Frontal cortex (tissue), 4 donors: ENCODE data around the gene EPOP. TPM values are rescaled to one million over a fixed set of nuclear protein-coding genes. Genes with fewer than 3 reads are reported as not detected.

ENCODE experiments used
- DNase-seq, 2 donors: peaks; one replicate each; pipeline ENCODE4 v3.0.0; 2012; ENCODE audit warnings: low spot score in 2 of 2
- FAIRE-seq: peaks from 2 replicates; lab custom pipeline; 2012; peaks lifted over from hg19 to GRCh38; lab: Jason Lieb, UNC
- total RNA-seq: library from RNA; depleted of rRNA; stranded (reverse); fragments of >200 nt; gene quantifications from one replicate; pipeline ENCODE4 v1.2.3, GENCODE V29; 2014
- donor health status: control.
- donor health status: control.
- donor health status: control.

Gene EPOP
- total RNA-seq, 1 donor from 2014 or later = 0.82 TPM

- no peak for FAIRE-seq
- DNase-seq = peak in 1 of 2 donors; percentile 34
Observed at GRCh38 chr17:38706505-38707216, 31.9 kb upstream of the EPOP start.

- FAIRE-seq (no peak), DNase-seq (peak; percentile 57 to 70)
Observed at GRCh38 chr17:38705803-38706504, 31.2 kb upstream of the EPOP start.

- FAIRE-seq (no peak), DNase-seq (no peak)
Observed at GRCh38 chr17:38705523-38705802, 30.7 kb upstream of the EPOP start.

- no peak for FAIRE-seq
- peak; percentile 93 to 97 for DNase-seq
Observed at GRCh38 chr17:38704606-38705522, 30.1 kb upstream of the EPOP start, which contains the start of gene MLLT6. Gene MLLT6 (plus strand): TSS chr17:38705273. CDS start chr17:38705633, 360 bp downstream.

- FAIRE-seq (no peak), DNase-seq (peak; percentile 53 to 58)
Observed at GRCh38 chr17:38703742-38704605, 29.2 kb upstream of the EPOP start.

- DNase-seq (peak; percentile 11 to 40), FAIRE-seq (no peak)
Observed at GRCh38 chr17:38702916-38703741, 28.4 kb upstream of the EPOP start.

- DNase-seq (peak; percentile 84 to 88), FAIRE-seq (no peak)
Observed at GRCh38 chr17:38702166-38702915, 27.6 kb upstream of the EPOP start.

- DNase-seq = peak; percentile 19 to 34
Observed at GRCh38 chr17:38701504-38702165, 26.9 kb upstream of the EPOP start.

GRCh38 chr17:38698760-38699159 is 24.0 kb upstream of the EPOP start:
- FAIRE-seq = no peak
- no peak for DNase-seq

More at GRCh38 chr17:38701504-38702165, 26.9 kb upstream of the EPOP start:
- FAIRE-seq = no peak

- DNase-seq = no peak
- FAIRE-seq = no peak
Observed at GRCh38 chr17:38697061-38697820, 22.5 kb upstream of the EPOP start.

GRCh38 chr17:38693700-38694329 is 19.1 kb upstream of the EPOP start:
- DNase-seq (peak; percentile 20 to 39), FAIRE-seq (no peak)

GRCh38 chr17:38691154-38691553 is 16.4 kb upstream of the EPOP start:
- DNase-seq (no peak), FAIRE-seq (no peak)

GRCh38 chr17:38690386-38690785 is 15.6 kb upstream of the EPOP start:
- no peak for FAIRE-seq
- no peak for DNase-seq

- no peak for DNase-seq
- FAIRE-seq = no peak
Observed at GRCh38 chr17:38687286-38687685, 12.5 kb upstream of the EPOP start.

- no peak for DNase-seq
Observed at GRCh38 chr17:38685491-38685890, 10.7 kb upstream of the EPOP start.

GRCh38 chr17:38681096-38681495 is 6.3 kb upstream of the EPOP start:
- no peak for DNase-seq
- FAIRE-seq = no peak

More at GRCh38 chr17:38685491-38685890, 10.7 kb upstream of the EPOP start:
- FAIRE-seq = no peak
